ACHN (cell line): ENCODE results near the gene NT5C3A.
A peak's percentile ranks its signal among the peaks of the same experiment; 100 is the strongest.
"Not testable (repeated sequence)": the region's sequence is repeated elsewhere in the genome, so short reads cannot be mapped to it uniquely, and the experiment has no call there.

Experiments used
- DNase-seq: peaks from one replicate; pipeline ENCODE4 v3.0.0-alpha.2; 2015
- in situ Hi-C: cut with HindIII; loops from 2 replicates; pipeline ENCODE4 v1.10.0; 2017; ENCODE audit warnings: low sequenced_read_pairs, low pct_ligation_motif_present, low pct_unique_long_range_greater_than_20kb

NT5C3A gene

GRCh38 chr7:33048704-33049103 is 13.9 kb downstream of the NT5C3A start:
- DNase-seq: no peak
- in situ Hi-C loops: no loop called here

GRCh38 chr7:33048257-33048656 is 14.3 kb downstream of the NT5C3A start:
- DNase-seq: no peak
- in situ Hi-C loops: no loop called here

GRCh38 chr7:33044986-33045385 is 17.6 kb downstream of the NT5C3A start:
- no peak for DNase-seq

GRCh38 chr7:33044401-33044718 is 18.2 kb downstream of the NT5C3A start:
- DNase-seq: no peak
- in situ Hi-C loops: no loop called here

More at GRCh38 chr7:33044986-33045385, 17.6 kb downstream of the NT5C3A start:
- in situ Hi-C loops: no loop called here

GRCh38 chr7:33043501-33044400 is 18.8 kb downstream of the NT5C3A start:
- in situ Hi-C loops: no loop called here
- DNase-seq: no peak

GRCh38 chr7:33041631-33042428 is 20.7 kb downstream of the NT5C3A start:
- no peak for DNase-seq
- in situ Hi-C loops: no loop called here

GRCh38 chr7:33040803-33041516 is 21.6 kb downstream of the NT5C3A start:
- peak; percentile 87 for DNase-seq
- in situ Hi-C loops: no loop called here

- no peak for DNase-seq
- in situ Hi-C loops: no loop called here
Measured at GRCh38 chr7:33039903-33040292, 22.7 kb downstream of the NT5C3A start.

GRCh38 chr7:33039257-33039902 is 23.2 kb downstream of the NT5C3A start:
- DNase-seq: peak; percentile 71
- in situ Hi-C loops: no loop called here

- in situ Hi-C loops: no loop called here
- DNase-seq: no peak
Measured at GRCh38 chr7:33038639-33039038, 23.9 kb downstream of the NT5C3A start.

GRCh38 chr7:33035776-33036175 is 26.8 kb downstream of the NT5C3A start:
- in situ Hi-C loops: no loop called here
- DNase-seq: no peak

GRCh38 chr7:33024189-33024757 is 38.3 kb downstream of the NT5C3A start:
- in situ Hi-C loops: no loop called here
- DNase-seq: no peak

GRCh38 chr7:33012364-33012763 is 50.2 kb downstream of the NT5C3A start:
- no peak for DNase-seq
- in situ Hi-C loops: no loop called here

- in situ Hi-C loops: no loop called here
- no peak for DNase-seq
Measured at GRCh38 chr7:33009734-33010133, 52.8 kb downstream of the NT5C3A start.

GRCh38 chr7:33005690-33006089 is 56.9 kb downstream of the NT5C3A start:
- in situ Hi-C loops, DNase-seq: not testable (repeated sequence)

GRCh38 chr7:33005193-33005592 is 57.4 kb downstream of the NT5C3A start:
- in situ Hi-C loops, DNase-seq: not testable (repeated sequence)

GRCh38 chr7:33004104-33004616 is 58.4 kb downstream of the NT5C3A start:
- DNase-seq, in situ Hi-C loops: not testable (repeated sequence)

- DNase-seq, in situ Hi-C loops: not testable (repeated sequence)
Measured at GRCh38 chr7:33003111-33003510, 59.5 kb downstream of the NT5C3A start.
